Left ventricle myocardium inferior (tissue), 1 donor: Measurements from ENCODE around the gene AKAP13. TPM values are rescaled to one million over a fixed set of nuclear protein-coding genes. Genes with fewer than 3 reads are reported as not detected.

ENCODE experiments used
- DNase-seq: peaks from one replicate; pipeline ENCODE4 v3.0.0-alpha.2; 2020
- H3K27ac ChIP-seq: fragments of 200-600 bp; replicated peaks from 2 replicates; pipeline ENCODE4 v1.8.0; 2021
- H3K27me3 ChIP-seq: fragments of 200-600 bp; 2 replicates; pipeline ENCODE4 v1.8.0; 2021; ENCODE audit warnings: low read depth
- H3K36me3 ChIP-seq: fragments of 200-600 bp; 2 replicates; pipeline ENCODE4 v1.8.0; 2021
- H3K4me1 ChIP-seq: fragments of 200-600 bp; 2 replicates; pipeline ENCODE4 v1.8.0; 2021
- H3K4me3 ChIP-seq: fragments of 200-600 bp; 2 replicates; pipeline ENCODE4 v1.8.0; 2021; ENCODE audit warnings: mild to moderate bottlenecking, moderate library complexity
- H3K9me3 ChIP-seq: fragments of 200-600 bp; replicated peaks from 2 replicates; pipeline ENCODE4 v1.8.0; 2021
- intact Hi-C: fragments of 100-400 bp; cut with micrococcal nuclease; formaldehyde crosslinking; loops from one replicate; pipeline ENCODE4 v1.11.0; 2022
- total RNA-seq: library from RNA; stranded (reverse); fragmentation: NEBNext Ultra II Directional; extraction: Animal tissue kit (Norgen Biotek cat#: 25700); gene quantifications from one replicate; pipeline ENCODE4 v1.2.1, GENCODE V29; 2021
- TF ChIP-seq, protein P1 (sequence below): fragments of 200-600 bp; IDR thresholded peaks from 2 replicates; pipeline ENCODE4 v1.8.0; 2021; ENCODE audit warnings: antibody characterized with exemption, mild to moderate bottlenecking, borderline replicate concordance
- donor health status: DM: no; HTN: yes; CAD: no; lungs with severe emphysema.

The AKAP13 gene
- total RNA-seq, 1 donor from 2014 or later, result 331 TPM

DNA sequence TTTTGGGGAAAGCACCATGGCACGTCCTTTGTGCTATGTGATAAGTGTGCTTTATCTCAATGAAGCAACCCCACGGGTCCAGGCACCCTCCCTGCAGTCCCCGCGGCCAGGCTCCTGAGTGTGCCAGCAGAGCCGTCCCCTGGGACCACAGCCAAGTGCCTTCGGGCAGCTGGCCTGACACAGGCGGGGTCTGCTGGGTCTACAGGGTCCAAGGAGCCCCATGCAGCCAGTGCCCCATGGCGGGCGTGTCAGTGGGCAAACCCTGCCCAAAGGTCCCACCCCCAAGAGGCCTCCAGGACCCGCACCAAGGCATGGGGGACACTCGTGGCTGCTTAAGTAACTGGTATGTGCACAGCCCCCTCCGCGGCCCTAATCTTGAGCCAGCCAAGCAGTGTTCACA is 379.0 kb downstream of the AKAP13 start:
- Histone ChIP-seq H3K27me3 (no peaks in the 10 kb centered on the region), H3K27ac (no peak overlapping the region), H3K4me1 (peaks cover 81% of the 10 kb centered on the region), H3K9me3 (no peaks in the 10 kb centered on the region), H3K36me3 (peaks cover 8% of the 10 kb centered on the region), H3K4me3 (no peak overlapping the region)
- no peak for DNase-seq
- TF ChIP-seq, protein P1, sequence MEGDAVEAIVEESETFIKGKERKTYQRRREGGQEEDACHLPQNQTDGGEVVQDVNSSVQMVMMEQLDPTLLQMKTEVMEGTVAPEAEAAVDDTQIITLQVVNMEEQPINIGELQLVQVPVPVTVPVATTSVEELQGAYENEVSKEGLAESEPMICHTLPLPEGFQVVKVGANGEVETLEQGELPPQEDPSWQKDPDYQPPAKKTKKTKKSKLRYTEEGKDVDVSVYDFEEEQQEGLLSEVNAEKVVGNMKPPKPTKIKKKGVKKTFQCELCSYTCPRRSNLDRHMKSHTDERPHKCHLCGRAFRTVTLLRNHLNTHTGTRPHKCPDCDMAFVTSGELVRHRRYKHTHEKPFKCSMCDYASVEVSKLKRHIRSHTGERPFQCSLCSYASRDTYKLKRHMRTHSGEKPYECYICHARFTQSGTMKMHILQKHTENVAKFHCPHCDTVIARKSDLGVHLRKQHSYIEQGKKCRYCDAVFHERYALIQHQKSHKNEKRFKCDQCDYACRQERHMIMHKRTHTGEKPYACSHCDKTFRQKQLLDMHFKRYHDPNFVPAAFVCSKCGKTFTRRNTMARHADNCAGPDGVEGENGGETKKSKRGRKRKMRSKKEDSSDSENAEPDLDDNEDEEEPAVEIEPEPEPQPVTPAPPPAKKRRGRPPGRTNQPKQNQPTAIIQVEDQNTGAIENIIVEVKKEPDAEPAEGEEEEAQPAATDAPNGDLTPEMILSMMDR, result no peak
- intact Hi-C loops, result no loop called here

DNA sequence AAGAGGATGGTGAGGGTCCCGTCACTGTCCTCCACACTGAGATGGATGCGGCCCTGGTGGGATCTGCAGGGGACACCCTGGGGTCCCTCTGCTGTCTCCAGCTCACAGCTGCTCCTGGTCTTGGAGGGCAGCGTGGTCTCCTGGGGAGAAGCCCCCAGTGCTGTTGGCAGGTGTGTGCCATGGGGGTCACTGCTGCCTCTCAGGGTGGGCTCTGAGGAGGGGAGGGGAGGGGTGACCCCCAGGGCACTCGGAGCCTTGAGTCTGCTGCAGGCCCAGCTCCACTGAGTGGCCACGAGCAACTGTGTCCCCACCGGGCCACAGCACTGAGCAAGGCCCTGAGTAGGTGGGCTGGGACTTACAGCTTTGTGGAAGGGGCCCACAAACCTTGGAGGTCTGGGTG is 379.6 kb downstream of the AKAP13 start:
- no peak overlapping the region for H3K27ac ChIP-seq
- no peak for DNase-seq
- H3K9me3 ChIP-seq, result no peaks in the 10 kb centered on the region
- no peak overlapping the region for H3K4me3 ChIP-seq
- intact Hi-C loops, result no loop called here
- peaks cover 8% of the 10 kb centered on the region for H3K36me3 ChIP-seq
- no peaks in the 10 kb centered on the region for H3K27me3 ChIP-seq
- peaks cover 81% of the 10 kb centered on the region for H3K4me1 ChIP-seq
- TF ChIP-seq, protein P1, result no peak

DNA sequence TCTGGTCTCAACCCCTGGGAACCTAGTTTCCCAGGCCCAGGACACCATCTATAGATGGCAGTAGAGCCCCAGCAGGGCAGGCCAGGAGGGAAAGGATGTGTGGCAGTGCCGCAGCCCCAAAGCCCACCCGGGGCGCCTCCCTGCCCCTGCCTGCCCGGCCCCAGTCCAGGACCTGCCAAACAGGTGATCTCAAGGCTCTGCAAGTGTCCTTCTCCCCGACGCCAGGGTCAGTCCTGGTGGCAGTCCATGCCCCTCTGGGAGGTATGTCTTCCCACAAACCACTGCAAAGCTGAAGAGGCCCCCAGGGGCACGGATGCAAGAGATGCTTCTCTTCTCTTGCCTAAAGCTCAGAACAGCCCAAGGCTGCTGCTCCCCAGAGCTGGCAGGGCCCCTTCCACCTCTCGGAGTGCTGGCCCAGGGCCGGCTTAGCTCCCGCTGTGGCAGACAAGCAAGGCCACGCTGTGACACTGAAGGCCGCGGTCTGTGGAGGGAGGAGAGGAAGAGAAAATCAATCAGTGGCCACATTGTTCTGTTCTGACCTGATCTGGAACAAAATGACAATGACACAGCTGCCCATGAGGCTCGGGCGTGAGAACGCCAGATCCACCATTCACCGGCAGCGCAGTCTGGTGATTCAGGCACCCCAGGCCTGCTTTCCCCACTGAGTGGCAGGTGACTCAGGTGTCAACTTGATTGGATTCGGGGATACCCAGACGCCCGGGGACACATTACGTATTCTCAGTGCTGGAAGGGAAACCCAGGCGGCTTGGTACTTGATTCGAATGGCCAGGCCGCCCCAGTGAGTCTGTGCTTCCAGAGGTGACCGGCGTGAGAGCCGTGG is 380.3 kb downstream of the AKAP13 start:
- H3K9me3 ChIP-seq, result no peaks in the 10 kb centered on the region
- H3K27me3 ChIP-seq, result no peaks in the 10 kb centered on the region
- DNase-seq, result no peak
- no peak overlapping the region for H3K27ac ChIP-seq
- peaks cover 8% of the 10 kb centered on the region for H3K36me3 ChIP-seq
- H3K4me3 ChIP-seq, result no peak overlapping the region
- TF ChIP-seq, protein P1, result peak; percentile 45
- peaks cover 77% of the 10 kb centered on the region for H3K4me1 ChIP-seq
- intact Hi-C loops, result no loop called here

DNA sequence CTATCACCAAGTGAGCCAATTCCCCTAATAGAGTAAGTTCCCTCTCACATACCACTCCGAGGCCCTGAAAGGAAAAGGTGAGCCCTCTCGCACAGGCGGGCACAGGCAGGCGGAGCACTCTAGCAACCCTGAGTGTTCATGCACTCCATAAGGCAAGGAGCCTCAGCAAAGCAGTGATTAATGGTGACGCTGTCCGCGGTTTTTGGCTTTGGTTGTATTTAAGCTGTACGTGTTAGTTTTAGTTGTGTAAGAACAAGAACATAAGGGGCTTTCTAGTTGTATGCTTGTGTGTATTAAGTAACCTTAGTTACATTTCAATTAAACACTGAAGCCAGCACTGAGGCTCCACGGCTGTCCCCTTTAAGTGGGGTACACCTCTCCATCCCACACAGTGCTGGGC is 381.2 kb downstream of the AKAP13 start:
- no peak overlapping the region for H3K27ac ChIP-seq
- no peaks in the 10 kb centered on the region for H3K27me3 ChIP-seq
- no peaks in the 10 kb centered on the region for H3K9me3 ChIP-seq
- peaks cover 74% of the 10 kb centered on the region for H3K4me1 ChIP-seq
- intact Hi-C loops, result no loop called here
- no peak for DNase-seq
- H3K4me3 ChIP-seq, result no peak overlapping the region
- H3K36me3 ChIP-seq, result peaks cover 8% of the 10 kb centered on the region
- TF ChIP-seq, protein P1, result no peak

DNA sequence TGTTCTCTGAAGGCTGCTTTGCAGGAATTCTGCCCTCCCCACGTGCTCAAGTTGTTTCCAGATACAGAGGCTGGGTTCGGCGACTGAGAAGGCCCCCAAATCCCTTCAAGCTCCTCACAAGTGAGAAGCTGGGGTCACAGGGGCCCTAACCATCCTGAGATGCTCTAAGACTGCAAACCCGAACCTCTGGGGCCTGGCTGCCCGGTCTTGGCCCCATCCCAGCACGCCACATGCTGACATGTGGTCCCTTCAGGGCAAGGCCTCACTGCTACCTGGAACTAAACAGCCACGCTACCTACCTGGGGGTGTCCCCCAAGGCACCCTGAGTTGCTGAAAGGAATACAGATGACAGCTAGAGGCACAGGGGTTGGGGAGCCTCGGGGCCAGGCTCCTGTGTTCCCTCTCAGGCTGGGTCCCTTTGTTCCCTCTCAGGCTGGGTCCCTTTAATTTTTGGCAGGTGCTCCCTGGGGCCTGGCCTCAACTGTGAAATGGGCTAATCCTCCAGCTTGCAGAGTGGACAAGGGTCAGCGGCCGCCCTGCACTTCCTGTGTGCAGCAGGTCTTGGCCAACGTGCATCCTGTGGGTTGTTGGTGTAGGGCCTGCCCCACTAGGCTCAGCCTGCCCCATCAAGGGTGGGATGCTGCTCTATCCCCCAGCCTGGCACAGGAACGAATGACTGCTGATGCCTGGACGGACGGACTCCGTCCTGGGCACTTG is 381.8 kb downstream of the AKAP13 start:
- Histone ChIP-seq H3K4me1 (peaks cover 70% of the 10 kb centered on the region), H3K9me3 (no peaks in the 10 kb centered on the region), H3K4me3 (no peak overlapping the region), H3K36me3 (peaks cover 8% of the 10 kb centered on the region), H3K27me3 (no peaks in the 10 kb centered on the region), H3K27ac (peak overlapping the region; percentile 70)
- intact Hi-C loops, result no loop called here
- DNase-seq, result no peak
- TF ChIP-seq, protein P1, result no peak
